ENCODE measurements around the gene PPP1R7.
A peak's percentile ranks its signal among the peaks of the same experiment; 100 is the strongest.
"Not testable (repeated sequence)": the region's sequence is repeated elsewhere in the genome, so short reads cannot be mapped to it uniquely, and the experiment has no call there.

The PPP1R7 gene, protein sequence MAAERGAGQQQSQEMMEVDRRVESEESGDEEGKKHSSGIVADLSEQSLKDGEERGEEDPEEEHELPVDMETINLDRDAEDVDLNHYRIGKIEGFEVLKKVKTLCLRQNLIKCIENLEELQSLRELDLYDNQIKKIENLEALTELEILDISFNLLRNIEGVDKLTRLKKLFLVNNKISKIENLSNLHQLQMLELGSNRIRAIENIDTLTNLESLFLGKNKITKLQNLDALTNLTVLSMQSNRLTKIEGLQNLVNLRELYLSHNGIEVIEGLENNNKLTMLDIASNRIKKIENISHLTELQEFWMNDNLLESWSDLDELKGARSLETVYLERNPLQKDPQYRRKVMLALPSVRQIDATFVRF

GRCh38 chr2:241149925-241150659, at the start of gene PPP1R7:
Gene PPP1R7 (plus strand): TSS chr2:241150467. CDS start chr2:241150496, 29 bp downstream.
- DNase-seq (ENCODE audit: extremely low read depth, insufficient read length): peak; percentile 97
- no peaks in the 10 kb centered on the region for H3K27me3 ChIP-seq (replicated peaks; ENCODE audit: control insufficient read depth, insufficient read depth, low read length)

DNA sequence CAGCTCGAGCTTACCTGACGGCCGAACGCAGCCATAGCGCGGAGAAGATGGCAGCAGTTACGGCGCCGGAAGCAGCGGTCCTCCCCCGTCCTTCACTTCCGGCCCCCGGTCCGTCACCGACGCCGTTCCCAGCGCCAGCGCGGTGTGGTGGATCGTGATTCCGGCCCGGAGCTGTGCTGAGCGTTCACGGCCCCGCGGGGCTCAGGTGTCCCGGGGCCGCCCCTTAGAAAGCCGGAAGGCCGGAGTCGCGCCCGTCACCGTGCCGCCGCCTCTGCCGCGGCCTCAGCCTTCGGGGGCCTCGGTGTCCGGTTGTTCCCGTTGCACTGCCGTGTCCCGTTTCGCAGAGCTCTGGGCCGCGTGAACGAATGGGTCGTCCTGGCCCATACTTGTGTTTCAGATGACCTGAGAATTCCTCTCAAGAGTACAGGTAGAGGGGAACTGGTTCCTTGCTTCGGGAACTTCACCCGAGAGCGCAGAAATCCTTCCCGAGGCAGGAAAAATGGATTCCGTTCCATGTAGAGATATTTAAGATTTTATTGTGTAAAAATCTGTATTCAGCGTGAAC, 47.9 kb upstream of the PPP1R7 start, which contains the start of gene MTERF4:
Gene MTERF4, minus strand, starts transcription at position 49 of the 565 bp plus-strand sequence. Its CDS starts 14 bp downstream, at position 35.
- no peak for TF ChIP-seq CTCF (IDR thresholded peaks at IDR 0.05; ENCODE audit: insufficient read depth, low read length, poor library complexity, severe bottlenecking)
- peak; percentile 94 for DNase-seq (ENCODE audit: extremely low read depth, insufficient read length)
- no peaks in the 10 kb centered on the region for H3K27me3 ChIP-seq (replicated peaks; ENCODE audit: control insufficient read depth, insufficient read depth, low read length)
- H3K4me3 ChIP-seq (replicated peaks; ENCODE audit: low read depth, low read length): peak within 1 kb of the TSS; percentile 77
- peaks cover 16% of the 10 kb centered on the region for H3K36me3 ChIP-seq (ENCODE audit: control insufficient read depth, insufficient read depth, low read length)

More at GRCh38 chr2:241149925-241150659, at the start of gene PPP1R7:
- H3K4me3 ChIP-seq (replicated peaks; ENCODE audit: low read depth, low read length): peak within 1 kb of the TSS; percentile 93
- peaks cover 2% of the 10 kb centered on the region; the same call in 1 of the 2 replicates for H3K36me3 ChIP-seq (ENCODE audit: control insufficient read depth, insufficient read depth, low read length)
- TF ChIP-seq CTCF (IDR thresholded peaks at IDR 0.05; ENCODE audit: insufficient read depth, low read length, poor library complexity, severe bottlenecking): peak; percentile 51

DNA sequence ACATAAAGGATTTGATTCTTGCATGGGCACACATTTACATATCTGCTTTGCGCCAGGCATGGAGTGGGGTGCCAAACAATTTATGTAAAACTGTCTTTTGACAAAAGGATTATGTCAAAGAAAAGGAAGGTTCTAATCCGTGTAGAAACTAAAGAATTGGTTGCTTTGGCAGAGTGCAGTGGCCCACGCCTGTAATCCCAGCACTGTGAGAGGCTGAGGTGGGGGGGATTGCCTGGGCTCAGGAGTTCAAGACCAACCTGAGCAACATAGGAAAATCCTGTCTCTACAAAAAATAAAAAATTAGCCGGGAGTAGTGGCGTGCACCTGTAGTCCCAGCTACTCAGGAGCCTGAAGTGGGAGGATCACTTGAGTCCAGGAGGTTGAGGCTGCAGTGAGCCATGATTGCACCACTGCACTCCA, 47.1 kb upstream of the PPP1R7 start:
- no peak for TF ChIP-seq CTCF (IDR thresholded peaks at IDR 0.05; ENCODE audit: insufficient read depth, low read length, poor library complexity, severe bottlenecking)
- Histone ChIP-seq H3K4me3 (replicated peaks; ENCODE audit: low read depth, low read length) (peak overlapping the region; percentile 77), H3K27me3 (replicated peaks; ENCODE audit: control insufficient read depth, insufficient read depth, low read length) (no peaks in the 10 kb centered on the region), H3K36me3 (ENCODE audit: control insufficient read depth, insufficient read depth, low read length) (peaks cover 16% of the 10 kb centered on the region)
- DNase-seq (ENCODE audit: extremely low read depth, insufficient read length): no peak

DNA sequence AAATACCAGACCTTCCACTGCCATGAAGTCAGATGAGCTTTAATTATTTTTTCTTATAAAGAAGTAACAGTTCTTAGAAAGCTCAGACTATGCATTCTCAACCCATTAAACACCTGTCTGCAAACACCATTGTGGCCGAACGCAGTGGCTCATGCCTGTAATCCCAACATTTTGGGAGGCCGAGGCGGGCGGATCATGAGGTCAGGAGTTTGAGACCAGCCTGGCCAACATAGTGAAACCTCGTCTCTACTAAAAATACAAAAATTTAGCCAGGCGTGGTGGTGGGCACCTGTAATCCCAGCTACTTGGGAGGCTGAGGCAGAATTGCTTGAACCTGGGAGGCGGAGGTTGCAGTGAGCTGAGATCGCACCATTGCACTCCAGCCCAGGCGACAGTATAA, 45.7 kb upstream of the PPP1R7 start:
- H3K36me3 ChIP-seq (ENCODE audit: control insufficient read depth, insufficient read depth, low read length): peaks cover 19% of the 10 kb centered on the region
- not testable (repeated sequence) for DNase-seq (ENCODE audit: extremely low read depth, insufficient read length); H3K27me3 ChIP-seq (replicated peaks; ENCODE audit: control insufficient read depth, insufficient read depth, low read length); H3K4me3 ChIP-seq (replicated peaks; ENCODE audit: low read depth, low read length)

GRCh38 chr2:241105641-241106040, 44.6 kb upstream of the PPP1R7 start:
- Histone ChIP-seq H3K36me3 (ENCODE audit: control insufficient read depth, insufficient read depth, low read length) (peaks cover 17% of the 10 kb centered on the region), H3K27me3 (replicated peaks; ENCODE audit: control insufficient read depth, insufficient read depth, low read length) (no peaks in the 10 kb centered on the region), H3K4me3 (replicated peaks; ENCODE audit: low read depth, low read length) (no peak overlapping the region)
- no peak for DNase-seq (ENCODE audit: extremely low read depth, insufficient read length)
- no peak for TF ChIP-seq CTCF (IDR thresholded peaks at IDR 0.05; ENCODE audit: insufficient read depth, low read length, poor library complexity, severe bottlenecking)
